C4-2B (cell line): Measurements from ENCODE around the gene SKI.

Experiments used
- CTCF ChIP-seq: fragments of 450-650 bp; conservative IDR thresholded peaks from 2 replicates; pipeline ENCODE4 v1.5.1; 2017; ENCODE audit warnings: mild to moderate bottlenecking
- ZFX ChIP-seq: fragments of 450-650 bp; IDR thresholded peaks from 2 replicates; pipeline ENCODE4 v1.6.1; 2017

GRCh38 chr1:2236695-2237677, 8.9 kb downstream of the SKI start:
- no peak for TF ChIP-seq CTCF
- no peak for TF ChIP-seq ZFX
